ENCODE measurements around the gene GNE. TPM values are rescaled to one million over a fixed set of nuclear protein-coding genes. Genes with fewer than 3 reads are reported as not detected.

The GNE gene
- total and polyA plus RNA-seq, 10 of the 15 experiments (the other 5 are each of a cell fraction or from before 2014, with no cell fraction given), result 4.1 to 13.6 (median 10.7) TPM

DNA sequence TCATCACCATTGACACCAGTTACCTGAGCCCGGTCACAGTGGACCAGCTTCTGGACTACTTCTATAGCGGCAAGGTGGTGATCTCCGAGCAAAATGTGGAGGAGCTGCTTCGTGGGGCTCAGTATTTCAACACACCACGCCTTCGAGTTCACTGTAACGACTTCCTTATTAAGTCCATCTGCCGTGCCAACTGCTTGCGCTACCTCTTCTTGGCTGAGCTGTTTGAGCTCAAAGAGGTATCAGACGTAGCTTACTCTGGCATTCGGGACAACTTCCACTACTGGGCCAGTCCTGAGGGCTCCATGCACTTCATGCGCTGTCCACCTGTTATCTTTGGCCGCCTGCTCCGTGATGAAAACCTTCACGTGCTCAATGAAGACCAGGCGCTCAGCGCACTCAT, 88.5 kb downstream of the GNE start:
- ChIA-PET RAD21 (ENCODE audit: unreplicated experiment) (interaction anchor here (1.6 kb wide), 1 partner anchor 159 kb away, joined by 4 read pairs; no protein-coding TSS in a partner anchor), SMC1A (ENCODE audit: uncharacterized antibody, unreplicated experiment) (interaction anchor here (1.8 to 9.1 kb wide), 2 partner anchors 21 to 67 kb away, joined by 5 to 134 read pairs; no protein-coding TSS in a partner anchor), CTCF (interaction anchor here (0.5 to 7.8 kb wide), 3 partner anchors 20 to 74 kb away, joined by 3 to 258 read pairs (median 3); no protein-coding TSS in a partner anchor), POLR2A (no interaction called here)
- in situ Hi-C loops (cut with MboI), result loop anchor here (5.0 kb wide), 1 partner anchor 67 kb away; no protein-coding TSS in a partner anchor
- no peak overlapping the region for H2AFZ ChIP-seq (ENCODE audit: control insufficient read depth, low read depth, low read length)
- DNase-seq (ENCODE audit: low read depth, low spot score) (no peak), ATAC-seq (no peak), FAIRE-seq (no peak)
- no peaks in the 10 kb centered on the region; a peak in 2 of 4 replicates for H3K27me3 ChIP-seq (replicated peaks in 1 of 2; ENCODE audit: control insufficient read depth in 2 of 2, insufficient read depth in 2 of 2, low read length in 1 of 2)
- no peaks in the 10 kb centered on the region for H4K20me1 ChIP-seq (ENCODE audit: control insufficient read depth, insufficient read depth)
- TF ChIP-seq ZNF622 (IDR thresholded peaks at IDR 0.05), result no peak
- TF ChIP-seq, protein P1, sequence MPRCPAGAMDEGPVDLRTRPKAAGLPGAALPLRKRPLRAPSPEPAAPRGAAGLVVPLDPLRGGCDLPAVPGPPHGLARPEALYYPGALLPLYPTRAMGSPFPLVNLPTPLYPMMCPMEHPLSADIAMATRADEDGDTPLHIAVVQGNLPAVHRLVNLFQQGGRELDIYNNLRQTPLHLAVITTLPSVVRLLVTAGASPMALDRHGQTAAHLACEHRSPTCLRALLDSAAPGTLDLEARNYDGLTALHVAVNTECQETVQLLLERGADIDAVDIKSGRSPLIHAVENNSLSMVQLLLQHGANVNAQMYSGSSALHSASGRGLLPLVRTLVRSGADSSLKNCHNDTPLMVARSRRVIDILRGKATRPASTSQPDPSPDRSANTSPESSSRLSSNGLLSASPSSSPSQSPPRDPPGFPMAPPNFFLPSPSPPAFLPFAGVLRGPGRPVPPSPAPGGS (IDR thresholded peaks at IDR 0.05; ENCODE audit: borderline replicate concordance, insufficient read depth, low read depth, low read length, poor library complexity, severe bottlenecking), result no peak
- no peak for TF ChIP-seq NBN (IDR thresholded peaks at IDR 0.05)
- no peak for TF ChIP-seq EGR1 (IDR thresholded peaks at IDR 0.05; ENCODE audit: borderline replicate concordance in 1 of 2, low read depth in 2 of 2, low read length in 2 of 2)
- no peak for TF ChIP-seq SRF (IDR thresholded peaks at IDR 0.05; ENCODE audit: low read depth in 2 of 2, low read length in 2 of 2)
- no peak for TF ChIP-seq LARP7 (IDR thresholded peaks at IDR 0.05)
- TF ChIP-seq ZNF274 (IDR thresholded peaks at IDR 0.05; ENCODE audit: insufficient read depth, insufficient read length), result no peak
- TF ChIP-seq RAD51 (IDR thresholded peaks at IDR 0.05), result no peak
- TF ChIP-seq, protein P2, sequence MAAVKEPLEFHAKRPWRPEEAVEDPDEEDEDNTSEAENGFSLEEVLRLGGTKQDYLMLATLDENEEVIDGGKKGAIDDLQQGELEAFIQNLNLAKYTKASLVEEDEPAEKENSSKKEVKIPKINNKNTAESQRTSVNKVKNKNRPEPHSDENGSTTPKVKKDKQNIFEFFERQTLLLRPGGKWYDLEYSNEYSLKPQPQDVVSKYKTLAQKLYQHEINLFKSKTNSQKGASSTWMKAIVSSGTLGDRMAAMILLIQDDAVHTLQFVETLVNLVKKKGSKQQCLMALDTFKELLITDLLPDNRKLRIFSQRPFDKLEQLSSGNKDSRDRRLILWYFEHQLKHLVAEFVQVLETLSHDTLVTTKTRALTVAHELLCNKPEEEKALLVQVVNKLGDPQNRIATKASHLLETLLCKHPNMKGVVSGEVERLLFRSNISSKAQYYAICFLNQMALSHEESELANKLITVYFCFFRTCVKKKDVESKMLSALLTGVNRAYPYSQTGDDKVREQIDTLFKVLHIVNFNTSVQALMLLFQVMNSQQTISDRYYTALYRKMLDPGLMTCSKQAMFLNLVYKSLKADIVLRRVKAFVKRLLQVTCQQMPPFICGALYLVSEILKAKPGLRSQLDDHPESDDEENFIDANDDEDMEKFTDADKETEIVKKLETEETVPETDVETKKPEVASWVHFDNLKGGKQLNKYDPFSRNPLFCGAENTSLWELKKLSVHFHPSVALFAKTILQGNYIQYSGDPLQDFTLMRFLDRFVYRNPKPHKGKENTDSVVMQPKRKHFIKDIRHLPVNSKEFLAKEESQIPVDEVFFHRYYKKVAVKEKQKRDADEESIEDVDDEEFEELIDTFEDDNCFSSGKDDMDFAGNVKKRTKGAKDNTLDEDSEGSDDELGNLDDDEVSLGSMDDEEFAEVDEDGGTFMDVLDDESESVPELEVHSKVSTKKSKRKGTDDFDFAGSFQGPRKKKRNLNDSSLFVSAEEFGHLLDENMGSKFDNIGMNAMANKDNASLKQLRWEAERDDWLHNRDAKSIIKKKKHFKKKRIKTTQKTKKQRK (IDR thresholded peaks at IDR 0.05; ENCODE audit: low read depth, low read length), result no peak
- TF ChIP-seq STAT3 (IDR thresholded peaks at IDR 0.05; ENCODE audit: low read depth, low read length), result no peak
- no peak overlapping the region for H3K27ac ChIP-seq (ENCODE audit: control insufficient read depth, insufficient read depth)
- no peak overlapping the region for H3K4me3 ChIP-seq
- no peak overlapping the region for H3K4me2 ChIP-seq (ENCODE audit: control insufficient read depth, insufficient read depth)
- no peaks in the 10 kb centered on the region for H3K36me3 ChIP-seq (ENCODE audit: control insufficient read depth in 2 of 2, insufficient read depth in 2 of 2, low read length in 1 of 2)
- BruUV-seq (replicated peaks), result no TSS peak
- H3K4me1 ChIP-seq (ENCODE audit: control insufficient read depth, insufficient read depth, low read length), result peaks cover 3% of the 10 kb centered on the region; the same call in 1 of the 2 replicates
- WGBS (ENCODE audit: insufficient coverage, insufficient replicate concordance, low lambda C conversion rate, missing lambda C conversion rate), result 60% methylated on average over 17 of the region's 17 CpGs
- intact Hi-C loops (cut with micrococcal nuclease; ENCODE audit: unreplicated experiment), result loop anchor here (10.0 kb wide), 1 partner anchor 135 kb away; the partner anchor contains the start of gene RECK
- no peaks in the 10 kb centered on the region for H3K79me2 ChIP-seq (ENCODE audit: control insufficient read depth, insufficient read depth, low read length)
- H3K9me3 ChIP-seq (replicated peaks; ENCODE audit: control insufficient read depth, insufficient read depth, low read length), result no peaks in the 10 kb centered on the region
- H3K9ac ChIP-seq (ENCODE audit: control insufficient read depth, insufficient read depth, low read length), result no peak overlapping the region

Measured in GM12878 (cell line).